ENCODE data around the gene IFI27L2.

Gene IFI27L2

DNA sequence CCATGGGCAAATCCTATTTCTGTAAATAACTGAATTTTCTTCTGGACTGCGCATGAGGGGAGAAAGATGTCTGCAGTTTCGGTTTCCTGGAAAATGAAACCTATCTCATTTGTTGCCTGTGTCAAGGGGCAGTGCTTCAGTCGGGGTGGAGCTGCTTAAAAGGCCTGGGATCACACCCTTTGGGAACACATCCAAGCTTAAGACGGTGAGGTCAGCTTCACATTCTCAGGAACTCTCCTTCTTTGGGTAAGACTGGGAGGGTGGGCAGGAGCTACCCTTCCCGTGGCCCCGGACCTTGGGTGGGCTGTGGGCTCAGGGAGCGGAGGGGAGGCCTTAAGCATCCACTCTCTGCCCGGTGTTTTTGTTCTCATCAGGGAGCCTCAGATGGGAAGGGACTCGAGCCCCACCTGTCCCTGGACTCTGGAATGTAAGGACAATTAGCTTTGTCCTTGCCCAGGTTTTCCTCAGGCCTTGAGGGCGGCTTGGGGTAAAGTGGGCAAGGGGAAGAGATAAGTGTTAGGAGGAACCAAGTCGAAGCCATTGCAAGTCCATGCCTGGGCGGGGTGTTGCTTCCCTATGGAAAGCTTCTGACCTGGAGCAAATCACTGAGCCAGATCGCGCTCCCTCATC lies 18.7 kb downstream of the IFI27L2 start, which contains the start of gene IFI27:
Gene IFI27, plus strand, starts transcription at position 185 of the 630 bp plus-strand sequence.
- no peaks in the 10 kb centered on the region for H3K36me3 ChIP-seq (ENCODE audit: control insufficient read depth, insufficient read depth, low read length)
- H3K27me3 ChIP-seq (replicated peaks; ENCODE audit: control insufficient read depth, insufficient read depth, low read length), result no peaks in the 10 kb centered on the region; the same call in 1 of the 2 replicates
- DNase-seq (ENCODE audit: extremely low read depth, insufficient read length), result no peak
- TF ChIP-seq, protein P1, sequence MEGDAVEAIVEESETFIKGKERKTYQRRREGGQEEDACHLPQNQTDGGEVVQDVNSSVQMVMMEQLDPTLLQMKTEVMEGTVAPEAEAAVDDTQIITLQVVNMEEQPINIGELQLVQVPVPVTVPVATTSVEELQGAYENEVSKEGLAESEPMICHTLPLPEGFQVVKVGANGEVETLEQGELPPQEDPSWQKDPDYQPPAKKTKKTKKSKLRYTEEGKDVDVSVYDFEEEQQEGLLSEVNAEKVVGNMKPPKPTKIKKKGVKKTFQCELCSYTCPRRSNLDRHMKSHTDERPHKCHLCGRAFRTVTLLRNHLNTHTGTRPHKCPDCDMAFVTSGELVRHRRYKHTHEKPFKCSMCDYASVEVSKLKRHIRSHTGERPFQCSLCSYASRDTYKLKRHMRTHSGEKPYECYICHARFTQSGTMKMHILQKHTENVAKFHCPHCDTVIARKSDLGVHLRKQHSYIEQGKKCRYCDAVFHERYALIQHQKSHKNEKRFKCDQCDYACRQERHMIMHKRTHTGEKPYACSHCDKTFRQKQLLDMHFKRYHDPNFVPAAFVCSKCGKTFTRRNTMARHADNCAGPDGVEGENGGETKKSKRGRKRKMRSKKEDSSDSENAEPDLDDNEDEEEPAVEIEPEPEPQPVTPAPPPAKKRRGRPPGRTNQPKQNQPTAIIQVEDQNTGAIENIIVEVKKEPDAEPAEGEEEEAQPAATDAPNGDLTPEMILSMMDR (IDR thresholded peaks at IDR 0.05; ENCODE audit: insufficient read depth, low read length, poor library complexity, severe bottlenecking), result no peak
- H3K4me3 ChIP-seq (replicated peaks; ENCODE audit: low read depth, low read length), result no peak within 1 kb of the TSS

DNA sequence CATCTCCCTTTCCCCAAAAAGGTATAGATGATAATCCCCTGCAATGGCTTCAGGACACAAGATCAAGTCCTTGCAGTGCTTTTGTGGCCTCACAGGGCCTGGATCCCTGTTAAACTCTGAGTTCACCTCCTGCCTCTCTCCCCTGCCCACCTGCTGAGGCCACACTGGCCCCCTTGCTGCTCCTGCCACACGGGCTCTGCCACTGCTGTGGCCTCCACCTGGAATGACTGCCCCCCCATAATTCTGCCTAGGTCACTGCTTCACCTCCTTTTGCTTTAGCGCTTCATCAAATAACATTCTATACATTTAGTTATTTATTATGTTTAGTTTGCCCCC lies 19.5 kb downstream of the IFI27L2 start:
- Histone ChIP-seq H3K27me3 (replicated peaks; ENCODE audit: control insufficient read depth, insufficient read depth, low read length) (no peaks in the 10 kb centered on the region), H3K4me3 (replicated peaks; ENCODE audit: low read depth, low read length) (no peak overlapping the region), H3K36me3 (ENCODE audit: control insufficient read depth, insufficient read depth, low read length) (no peaks in the 10 kb centered on the region)
- TF ChIP-seq, protein P1 (IDR thresholded peaks at IDR 0.05; ENCODE audit: insufficient read depth, low read length, poor library complexity, severe bottlenecking), result no peak
- no peak for DNase-seq (ENCODE audit: extremely low read depth, insufficient read length)

DNA sequence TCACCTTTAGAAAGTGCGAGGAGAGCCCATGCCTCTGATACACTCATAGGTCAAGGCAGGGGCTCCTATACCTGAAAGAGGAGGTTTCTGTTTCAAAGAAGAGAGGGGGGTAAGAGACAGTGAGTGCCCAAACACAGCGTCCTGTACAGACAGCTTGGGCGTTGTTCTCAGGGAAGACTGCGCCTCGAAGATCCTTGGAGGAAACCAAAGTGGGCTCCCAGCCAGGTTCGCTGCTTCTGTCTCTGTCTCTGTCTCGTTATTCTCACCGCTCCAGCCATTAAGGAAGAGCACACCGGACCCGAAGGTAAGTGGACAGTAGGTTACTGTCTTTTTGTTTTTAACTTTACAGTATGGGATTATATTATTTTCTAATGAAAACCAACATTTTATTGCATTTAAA lies 24.7 kb downstream of the IFI27L2 start:
- TF ChIP-seq, protein P1 (IDR thresholded peaks at IDR 0.05; ENCODE audit: insufficient read depth, low read length, poor library complexity, severe bottlenecking), result no peak
- Histone ChIP-seq H3K4me3 (replicated peaks; ENCODE audit: low read depth, low read length) (no peak overlapping the region), H3K27me3 (replicated peaks; ENCODE audit: control insufficient read depth, insufficient read depth, low read length) (no peaks in the 10 kb centered on the region), H3K36me3 (ENCODE audit: control insufficient read depth, insufficient read depth, low read length) (no peaks in the 10 kb centered on the region)
- no peak for DNase-seq (ENCODE audit: extremely low read depth, insufficient read length)

DNA sequence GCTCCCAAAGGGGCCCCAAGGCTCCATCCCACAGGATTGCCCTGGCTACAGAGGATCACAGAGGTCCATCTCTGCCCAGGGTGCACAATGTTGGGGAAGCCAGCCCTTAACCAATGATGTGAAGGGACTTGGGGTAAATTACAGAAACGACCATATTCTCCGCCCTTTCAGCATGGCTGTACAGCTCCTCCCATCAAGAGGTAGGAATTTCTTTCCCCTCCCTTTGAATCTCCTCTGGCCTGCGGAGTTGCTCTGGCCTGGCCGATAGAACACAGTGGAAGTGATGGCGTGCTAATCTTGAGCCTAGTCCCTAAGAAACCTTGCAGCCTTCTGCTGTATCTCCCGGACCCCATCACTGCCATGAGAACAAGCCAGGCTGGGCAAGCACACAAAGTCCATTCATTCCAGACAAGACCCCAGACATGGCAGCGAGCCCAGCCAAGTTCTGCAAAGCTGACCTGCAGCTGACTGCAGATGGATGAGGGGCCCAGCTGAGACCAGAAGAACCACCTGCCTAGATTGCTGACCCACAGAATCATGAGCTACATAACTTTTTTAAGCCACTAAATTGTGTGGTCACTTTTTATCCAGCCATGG lies 25.8 kb downstream of the IFI27L2 start:
- TF ChIP-seq, protein P1 (IDR thresholded peaks at IDR 0.05; ENCODE audit: insufficient read depth, low read length, poor library complexity, severe bottlenecking), result no peak
- H3K36me3 ChIP-seq (ENCODE audit: control insufficient read depth, insufficient read depth, low read length), result no peaks in the 10 kb centered on the region
- no peaks in the 10 kb centered on the region for H3K27me3 ChIP-seq (replicated peaks; ENCODE audit: control insufficient read depth, insufficient read depth, low read length)
- H3K4me3 ChIP-seq (replicated peaks; ENCODE audit: low read depth, low read length), result no peak overlapping the region
- DNase-seq (ENCODE audit: extremely low read depth, insufficient read length), result no peak

DNA sequence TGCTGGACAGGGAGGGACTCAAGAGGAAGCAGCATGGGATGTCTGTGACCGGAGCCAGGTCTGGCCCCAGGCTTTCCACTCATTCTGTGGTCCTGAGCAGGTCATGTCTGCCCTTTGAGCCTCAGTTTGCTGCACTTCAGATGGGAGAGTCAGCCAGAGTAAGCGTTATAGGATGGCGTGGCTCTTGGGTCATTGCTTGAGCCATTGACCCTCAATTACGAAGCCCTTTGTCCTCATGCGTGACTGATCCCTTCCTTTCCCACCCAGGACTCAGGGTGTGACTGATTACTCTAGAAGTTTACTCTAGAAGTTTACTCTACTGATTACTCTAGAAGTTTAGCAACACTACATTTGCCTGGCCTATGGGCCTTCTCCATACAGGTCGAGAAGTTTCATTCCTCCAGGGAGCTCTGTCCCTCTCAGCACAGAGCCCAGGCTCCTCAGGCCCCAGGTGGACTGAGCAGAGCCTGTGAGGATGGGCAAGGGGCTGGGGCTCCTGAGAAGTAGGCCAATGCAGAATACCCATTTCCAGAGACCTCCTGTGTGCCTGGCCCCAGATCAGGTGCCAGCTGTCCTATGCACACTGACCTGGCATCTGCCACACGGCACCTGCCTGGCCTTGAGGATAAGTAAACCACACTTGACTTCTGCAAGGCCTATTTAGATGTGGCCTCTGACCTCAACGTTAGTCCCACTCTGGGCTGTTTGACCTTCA lies 26.5 kb downstream of the IFI27L2 start:
- no peak for DNase-seq (ENCODE audit: extremely low read depth, insufficient read length)
- Histone ChIP-seq H3K36me3 (ENCODE audit: control insufficient read depth, insufficient read depth, low read length) (no peaks in the 10 kb centered on the region), H3K27me3 (replicated peaks; ENCODE audit: control insufficient read depth, insufficient read depth, low read length) (no peaks in the 10 kb centered on the region), H3K4me3 (replicated peaks; ENCODE audit: low read depth, low read length) (no peak overlapping the region)
- TF ChIP-seq, protein P1 (IDR thresholded peaks at IDR 0.05; ENCODE audit: insufficient read depth, low read length, poor library complexity, severe bottlenecking), result no peak

Data from GM06990 (cell line).